ENCODE results near the gene PHF3.

GRCh38 chr6:63675138-63675537, 39.5 kb downstream of the PHF3 start:
- TF ChIP-seq CTCF (conservative IDR thresholded peaks at IDR 0.05; ENCODE audit: low read length) (no peak), EZH2phosphoT487 (IDR thresholded peaks at IDR 0.05; ENCODE audit: borderline replicate concordance) (no peak)

All from Loucy (cell line).